Skeletal muscle satellite cell (primary cell): ENCODE results near the gene GPR162.

Experiments used
- H3K27me3 ChIP-seq: 2 replicates; pipeline ENCODE4 v1.7.0; 2013; ENCODE audit warnings: low read length; ENCODE audit not compliant: control insufficient read depth, insufficient read depth
- H3K36me3 ChIP-seq: 2 replicates; pipeline ENCODE4 v1.7.0; 2013; ENCODE audit warnings: mild to moderate bottlenecking, control low read depth, low read length; ENCODE audit not compliant: insufficient read depth
- H3K4me1 ChIP-seq: 2 replicates; pipeline ENCODE4 v1.7.0; 2013; ENCODE audit warnings: low read length; ENCODE audit not compliant: control insufficient read depth, insufficient read depth
- H3K4me2 ChIP-seq: 2 replicates; pipeline ENCODE4 v1.7.0; 2013; ENCODE audit warnings: mild to moderate bottlenecking, low read length
- H3K4me3 ChIP-seq: 2 replicates; pipeline ENCODE4 v1.7.0; 2013; ENCODE audit warnings: low read length
- H3K9ac ChIP-seq: 2 replicates; pipeline ENCODE4 v1.7.0; 2013; ENCODE audit warnings: mild to moderate bottlenecking, low read depth, low read length, moderate library complexity
- H3K9me3 ChIP-seq: replicated peaks from 2 replicates; pipeline ENCODE4 v1.7.0; 2013; ENCODE audit warnings: mild to moderate bottlenecking, control low read depth, low read length

Gene GPR162

GRCh38 chr12:6816598-6816997 lies 5.0 kb upstream of the GPR162 start:
- Histone ChIP-seq H3K4me3 (no peak overlapping the region), H3K4me1 (peaks cover 18% of the 10 kb centered on the region), H3K9ac (no peak overlapping the region), H3K36me3 (no peaks in the 10 kb centered on the region), H3K4me2 (no peak overlapping the region), H3K27me3 (peaks cover 31% of the 10 kb centered on the region), H3K9me3 (no peaks in the 10 kb centered on the region)

- Histone ChIP-seq H3K4me1 (peaks cover 22% of the 10 kb centered on the region), H3K9ac (no peak overlapping the region), H3K27me3 (peaks cover 35% of the 10 kb centered on the region), H3K4me3 (no peak overlapping the region), H3K4me2 (no peak overlapping the region), H3K36me3 (no peaks in the 10 kb centered on the region), H3K9me3 (no peaks in the 10 kb centered on the region)
These were observed 4.5 kb upstream of the GPR162 start for GRCh38 chr12:6817098-6817497.

DNA sequence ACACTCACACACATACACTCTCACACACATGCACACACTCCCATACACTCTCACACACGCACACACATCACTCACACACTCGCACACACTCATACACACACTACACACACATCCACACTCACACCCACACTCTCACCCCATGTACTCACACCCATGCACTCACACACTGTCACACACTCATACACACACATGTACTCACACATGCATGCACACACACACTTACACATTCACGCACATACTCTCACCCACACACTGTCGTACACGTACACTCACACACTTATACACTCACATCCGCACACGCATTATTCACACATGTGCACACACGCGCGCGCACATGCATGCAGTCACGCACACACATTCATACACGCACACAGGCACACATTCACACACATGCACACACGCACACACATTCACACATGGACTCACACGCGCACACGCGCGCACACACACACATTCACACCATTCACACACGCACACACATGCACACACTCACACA lies 3.9 kb upstream of the GPR162 start:
- H3K36me3 ChIP-seq = no peaks in the 10 kb centered on the region
- H3K4me2 ChIP-seq = no peak overlapping the region
- no peaks in the 10 kb centered on the region for H3K9me3 ChIP-seq

DNA sequence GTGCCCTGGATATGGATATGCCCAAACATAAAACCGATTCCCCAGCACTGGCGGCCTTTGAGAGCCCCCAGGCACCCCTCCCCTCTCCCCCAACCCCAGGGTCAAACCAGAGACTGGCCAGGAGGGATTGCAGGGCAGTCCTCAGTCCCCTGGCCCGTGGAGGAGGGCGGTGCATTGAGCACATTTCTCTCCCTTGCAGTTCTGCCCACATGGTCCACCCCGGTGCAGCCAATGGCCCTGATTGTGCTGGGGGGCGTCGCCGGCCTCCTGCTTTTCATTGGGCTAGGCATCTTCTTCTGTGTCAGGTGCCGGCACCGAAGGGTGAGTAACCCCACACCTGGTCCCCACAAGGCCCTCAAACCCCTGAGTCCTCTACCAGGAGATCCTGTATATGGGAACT lies 3.4 kb upstream of the GPR162 start:
- Histone ChIP-seq H3K9ac (no peak overlapping the region), H3K4me2 (no peak overlapping the region), H3K36me3 (no peaks in the 10 kb centered on the region), H3K4me3 (no peak overlapping the region), H3K4me1 (peaks cover 25% of the 10 kb centered on the region), H3K27me3 (peaks cover 42% of the 10 kb centered on the region), H3K9me3 (no peaks in the 10 kb centered on the region)

More for the DNA sequence above, 3.9 kb upstream of the GPR162 start:
- H3K9ac ChIP-seq = no peak overlapping the region
- no peak overlapping the region for H3K4me3 ChIP-seq
- H3K4me1 ChIP-seq = peaks cover 25% of the 10 kb centered on the region
- peaks cover 39% of the 10 kb centered on the region for H3K27me3 ChIP-seq

DNA sequence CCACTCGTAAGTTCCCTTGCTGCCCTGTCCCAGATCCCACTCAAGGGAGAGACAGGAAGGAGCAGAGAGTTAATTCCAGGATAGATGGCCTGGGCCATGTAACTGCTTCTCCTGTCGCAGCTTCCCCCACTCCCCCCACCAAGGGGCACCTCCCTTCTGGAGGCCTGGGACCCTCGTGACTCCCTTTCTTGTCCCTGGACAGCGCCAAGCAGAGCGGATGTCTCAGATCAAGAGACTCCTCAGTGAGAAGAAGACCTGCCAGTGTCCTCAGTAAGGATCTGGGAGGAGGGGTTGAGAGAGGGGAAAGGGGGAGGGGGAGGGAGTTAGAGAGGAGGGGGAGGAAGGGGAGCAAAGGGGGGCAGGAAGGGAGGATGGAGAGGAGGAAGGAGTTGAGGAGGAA lies 3.0 kb upstream of the GPR162 start:
- Histone ChIP-seq H3K9me3 (no peaks in the 10 kb centered on the region), H3K4me3 (no peak overlapping the region), H3K4me2 (no peak overlapping the region), H3K4me1 (peaks cover 25% of the 10 kb centered on the region), H3K9ac (no peak overlapping the region), H3K36me3 (no peaks in the 10 kb centered on the region), H3K27me3 (peaks cover 43% of the 10 kb centered on the region)

- H3K4me1 ChIP-seq = peaks cover 25% of the 10 kb centered on the region
- H3K4me2 ChIP-seq = no peak overlapping the region
- H3K9ac ChIP-seq = no peak overlapping the region
- peaks cover 36% of the 10 kb centered on the region for H3K27me3 ChIP-seq
- H3K36me3 ChIP-seq = no peaks in the 10 kb centered on the region
- H3K4me3 ChIP-seq = no peak overlapping the region
- no peaks in the 10 kb centered on the region for H3K9me3 ChIP-seq
These were observed 2.3 kb upstream of the GPR162 start for GRCh38 chr12:6819106-6820030.

GRCh38 chr12:6820166-6820565 lies 1.5 kb upstream of the GPR162 start:
- H3K9me3 ChIP-seq = no peaks in the 10 kb centered on the region
- peaks cover 32% of the 10 kb centered on the region for H3K27me3 ChIP-seq
- H3K4me1 ChIP-seq = peaks cover 30% of the 10 kb centered on the region
- H3K9ac ChIP-seq = no peak overlapping the region
- no peak overlapping the region for H3K4me2 ChIP-seq
- H3K4me3 ChIP-seq = no peak overlapping the region
- H3K36me3 ChIP-seq = no peaks in the 10 kb centered on the region

- no peak overlapping the region for H3K4me3 ChIP-seq
- no peaks in the 10 kb centered on the region for H3K36me3 ChIP-seq
- H3K9ac ChIP-seq = no peak overlapping the region
- H3K27me3 ChIP-seq = peaks cover 24% of the 10 kb centered on the region
- H3K9me3 ChIP-seq = no peaks in the 10 kb centered on the region
- no peak overlapping the region for H3K4me2 ChIP-seq
- H3K4me1 ChIP-seq = peaks cover 41% of the 10 kb centered on the region
These were observed 960 bp downstream of the GPR162 start for GRCh38 chr12:6822426-6823135.

DNA sequence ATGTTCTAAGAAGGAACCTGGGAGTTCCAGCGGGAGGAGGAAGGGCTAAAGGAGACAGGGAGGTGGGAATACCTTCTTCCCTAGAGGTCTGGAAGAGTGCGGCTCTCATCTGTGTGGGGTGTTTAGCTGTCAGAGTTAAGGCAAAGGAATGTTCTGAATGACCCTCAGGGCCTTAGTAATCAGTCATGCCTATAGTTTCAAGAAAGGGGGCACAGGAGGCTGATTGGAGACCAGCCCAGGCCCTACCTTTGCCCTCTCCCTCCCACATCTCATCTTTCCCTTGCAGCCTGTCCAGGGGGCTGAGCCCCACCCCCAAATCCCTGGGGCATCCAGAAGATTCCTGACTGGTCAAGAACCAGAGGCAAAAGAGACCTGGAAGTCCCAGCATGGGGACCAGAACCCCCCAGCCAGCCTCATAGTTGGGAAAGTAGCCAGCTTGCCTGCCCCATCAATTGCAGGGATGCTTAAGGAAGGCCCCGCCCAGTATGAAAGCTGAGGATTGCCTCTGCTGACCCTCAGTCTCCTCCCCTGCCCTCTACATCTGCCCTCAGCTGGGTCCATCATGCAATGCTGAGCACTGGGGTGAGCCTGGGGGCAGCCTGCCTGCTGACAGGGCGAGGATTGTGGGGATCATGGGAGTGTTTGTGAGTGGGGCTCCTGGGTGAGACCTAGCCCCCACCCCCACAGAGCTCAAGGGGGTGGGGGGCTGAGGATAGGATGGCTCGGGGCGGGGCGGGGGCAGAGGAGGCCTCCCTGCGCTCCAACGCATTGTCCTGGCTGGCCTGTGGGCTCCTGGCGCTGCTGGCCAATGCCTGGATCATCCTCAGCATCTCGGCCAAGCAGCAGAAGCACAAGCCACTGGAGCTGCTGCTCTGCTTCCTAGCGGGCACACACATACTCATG lies 1.8 kb downstream of the GPR162 start:
- Histone ChIP-seq H3K4me1 (peaks cover 42% of the 10 kb centered on the region), H3K9me3 (no peaks in the 10 kb centered on the region), H3K9ac (no peak overlapping the region), H3K4me3 (no peak overlapping the region), H3K4me2 (no peak overlapping the region), H3K36me3 (no peaks in the 10 kb centered on the region), H3K27me3 (peaks cover 24% of the 10 kb centered on the region)

DNA sequence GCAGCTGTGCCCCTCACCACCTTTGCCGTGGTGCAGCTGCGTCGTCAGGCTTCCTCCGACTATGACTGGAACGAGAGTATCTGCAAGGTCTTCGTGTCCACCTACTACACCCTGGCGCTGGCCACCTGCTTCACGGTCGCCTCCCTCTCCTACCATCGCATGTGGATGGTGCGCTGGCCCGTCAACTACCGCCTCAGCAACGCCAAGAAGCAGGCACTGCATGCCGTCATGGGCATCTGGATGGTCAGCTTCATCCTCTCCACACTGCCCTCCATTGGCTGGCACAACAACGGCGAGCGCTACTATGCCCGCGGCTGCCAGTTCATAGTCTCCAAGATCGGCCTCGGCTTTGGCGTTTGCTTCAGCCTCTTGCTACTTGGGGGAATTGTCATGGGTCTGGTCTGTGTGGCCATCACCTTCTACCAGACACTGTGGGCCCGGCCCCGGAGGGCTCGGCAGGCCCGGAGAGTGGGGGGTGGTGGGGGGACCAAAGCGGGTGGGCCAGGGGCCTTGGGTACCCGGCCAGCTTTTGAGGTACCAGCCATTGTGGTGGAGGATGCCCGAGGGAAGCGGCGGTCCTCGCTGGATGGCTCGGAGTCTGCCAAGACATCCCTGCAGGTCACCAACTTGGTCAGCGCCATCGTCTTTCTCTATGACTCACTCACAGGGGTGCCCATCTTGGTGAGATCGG lies 2.6 kb downstream of the GPR162 start:
- Histone ChIP-seq H3K4me2 (no peak overlapping the region), H3K4me3 (no peak overlapping the region), H3K9ac (no peak overlapping the region), H3K9me3 (no peaks in the 10 kb centered on the region), H3K36me3 (no peaks in the 10 kb centered on the region), H3K4me1 (peaks cover 42% of the 10 kb centered on the region), H3K27me3 (peaks cover 24% of the 10 kb centered on the region)
